Measurements from ENCODE around the gene NUDT5.
"Not testable (repeated sequence)": the region's sequence is repeated elsewhere in the genome, so short reads cannot be mapped to it uniquely, and the experiment has no call there.

The NUDT5 gene

DNA sequence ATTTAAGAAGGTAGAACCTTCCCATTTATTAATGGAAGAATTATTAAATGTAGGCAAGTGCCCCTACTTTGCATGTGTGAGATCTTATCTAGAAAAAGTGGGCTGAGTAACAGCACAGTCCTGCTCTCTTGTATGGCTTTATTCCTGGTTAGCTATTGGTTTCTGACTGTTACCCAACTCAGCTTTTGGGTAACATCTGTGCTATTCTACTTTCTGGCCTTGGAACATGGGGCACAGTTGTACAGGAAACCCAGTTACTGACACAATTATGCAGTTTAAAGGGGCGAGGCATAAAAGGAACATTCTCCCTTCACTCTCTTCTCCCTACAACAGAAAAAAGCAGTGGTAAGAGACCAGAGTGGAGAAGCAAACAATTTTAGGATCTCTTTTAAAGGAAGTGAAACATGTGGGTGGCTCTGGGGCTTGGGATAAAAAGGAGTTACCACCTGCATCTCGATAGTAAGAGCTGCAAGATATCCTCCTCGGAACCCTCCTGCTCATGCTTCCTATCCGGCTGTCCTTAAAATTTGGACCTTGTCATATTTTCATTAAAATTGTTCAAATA is 16.0 kb downstream of the NUDT5 start:
- intact Hi-C loops (cut with DNase I): no loop called here
- no peak for DNase-seq

DNA sequence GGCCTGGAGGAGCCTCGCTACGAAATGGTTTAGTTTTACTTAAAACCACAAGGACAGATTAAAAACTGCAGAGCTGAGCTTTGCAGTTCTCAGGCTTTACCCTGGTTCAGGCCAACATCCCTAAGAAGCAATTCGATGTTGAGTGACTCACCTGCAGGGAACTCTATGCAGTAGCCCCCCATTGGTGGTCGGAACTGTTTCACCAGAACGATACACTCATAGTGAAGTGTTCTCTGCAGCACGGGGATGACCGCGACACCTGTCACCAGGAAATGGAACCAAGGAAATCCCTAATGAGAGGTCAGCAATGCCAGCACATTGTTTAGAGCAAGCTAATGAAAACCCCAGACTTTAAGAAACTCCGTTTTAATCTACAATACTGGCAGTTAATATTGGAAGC is 18.0 kb downstream of the NUDT5 start:
- no peak for DNase-seq
- intact Hi-C loops (cut with DNase I): no loop called here

DNA sequence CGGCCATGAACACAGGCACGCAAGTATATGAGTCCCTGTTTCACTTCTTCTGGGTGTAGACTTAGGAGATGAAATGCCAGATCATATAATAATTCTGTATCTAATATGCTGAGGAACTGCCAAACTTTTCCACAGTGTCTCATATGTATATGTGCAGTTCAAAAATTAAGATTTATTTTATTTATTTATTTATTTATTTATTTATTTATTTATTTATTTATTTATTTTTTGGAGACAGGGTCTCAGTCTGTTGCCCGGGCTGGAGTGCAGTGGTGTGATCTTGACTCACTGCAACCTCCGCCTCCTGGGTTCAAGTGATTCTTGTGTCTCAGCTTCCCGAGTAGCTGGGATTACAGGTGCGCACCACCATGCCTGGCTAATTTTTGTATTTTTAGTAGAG is 24.2 kb downstream of the NUDT5 start:
- intact Hi-C loops (cut with DNase I); DNase-seq: not testable (repeated sequence)

DNA sequence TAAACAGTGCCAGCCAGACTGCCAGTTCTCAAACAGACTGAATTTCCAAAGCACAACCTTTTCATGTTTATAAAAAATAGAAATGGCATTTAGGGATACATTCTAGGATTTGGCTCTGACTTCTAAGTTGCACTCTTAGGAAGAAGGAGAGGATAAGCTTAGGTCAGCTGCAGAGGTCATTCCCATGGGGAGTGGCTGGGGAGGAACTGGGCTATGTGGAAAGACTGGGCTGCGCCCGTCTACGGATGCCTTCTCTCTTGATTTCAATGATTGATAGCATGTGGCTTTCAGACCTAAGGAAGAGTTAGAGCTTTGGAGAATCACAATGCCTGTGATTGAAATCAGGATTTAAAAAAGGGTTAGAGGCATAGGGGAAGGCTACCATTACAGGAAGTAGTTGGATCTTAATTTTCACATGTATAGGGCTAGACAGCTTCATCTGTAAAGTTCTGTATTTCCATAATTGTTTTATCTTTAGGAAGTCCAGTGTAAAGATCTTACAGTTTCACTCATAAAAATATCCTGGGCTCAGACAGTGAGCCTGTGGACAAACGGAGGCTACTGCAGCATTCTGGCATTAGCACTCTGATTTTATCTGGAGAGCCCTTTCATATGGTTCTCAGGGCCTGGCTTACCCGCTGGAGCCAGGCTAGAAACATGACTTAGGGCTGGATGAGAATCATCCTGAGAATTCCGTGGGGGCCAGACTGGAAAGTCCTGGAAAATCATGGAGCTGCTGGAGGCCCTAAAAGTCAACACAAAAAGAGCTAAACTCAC is 29.5 kb downstream of the NUDT5 start:
- intact Hi-C loops (cut with DNase I): no loop called here
- DNase-seq: no peak

DNA sequence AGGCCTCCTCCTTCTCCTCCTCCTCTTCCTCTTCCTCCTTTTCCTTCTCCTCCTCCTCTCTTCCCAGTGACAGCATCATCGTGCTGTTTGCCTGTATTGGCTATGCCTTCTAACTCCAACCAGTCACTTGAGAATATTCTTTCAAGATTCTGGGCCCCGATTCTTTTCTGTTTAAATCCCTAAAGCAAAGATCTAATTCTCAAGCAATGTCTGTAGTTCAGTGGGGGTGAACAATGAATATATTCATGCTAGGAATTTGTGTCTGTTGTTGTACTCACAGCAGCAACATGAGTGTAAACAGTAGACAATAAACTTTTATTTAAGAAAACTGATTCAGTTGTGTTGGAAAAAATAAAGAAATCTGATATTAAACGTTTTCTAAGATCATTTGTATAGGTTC is 30.7 kb downstream of the NUDT5 start:
- intact Hi-C loops (cut with DNase I): no loop called here
- peak in 1 of 42 donors; percentile 18 for DNase-seq

DNA sequence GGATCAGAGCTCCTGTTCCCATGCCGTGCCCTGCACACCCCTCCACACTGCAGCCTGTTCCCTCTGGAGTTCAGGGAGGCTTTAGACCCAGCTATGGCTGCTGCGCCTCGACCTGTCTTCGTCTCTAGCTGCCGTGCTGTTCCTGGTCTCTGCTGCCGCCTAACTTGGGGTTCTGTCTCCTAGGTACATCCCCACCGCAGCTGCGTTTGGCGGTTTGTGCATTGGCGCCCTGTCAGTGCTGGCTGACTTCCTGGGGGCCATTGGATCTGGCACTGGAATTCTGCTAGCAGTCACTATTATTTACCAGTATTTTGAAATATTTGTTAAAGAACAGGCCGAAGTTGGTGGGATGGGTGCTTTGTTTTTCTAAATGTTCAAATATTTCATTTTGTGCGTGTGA is 31.6 kb downstream of the NUDT5 start:
- intact Hi-C loops (cut with DNase I): no loop called here

DNA sequence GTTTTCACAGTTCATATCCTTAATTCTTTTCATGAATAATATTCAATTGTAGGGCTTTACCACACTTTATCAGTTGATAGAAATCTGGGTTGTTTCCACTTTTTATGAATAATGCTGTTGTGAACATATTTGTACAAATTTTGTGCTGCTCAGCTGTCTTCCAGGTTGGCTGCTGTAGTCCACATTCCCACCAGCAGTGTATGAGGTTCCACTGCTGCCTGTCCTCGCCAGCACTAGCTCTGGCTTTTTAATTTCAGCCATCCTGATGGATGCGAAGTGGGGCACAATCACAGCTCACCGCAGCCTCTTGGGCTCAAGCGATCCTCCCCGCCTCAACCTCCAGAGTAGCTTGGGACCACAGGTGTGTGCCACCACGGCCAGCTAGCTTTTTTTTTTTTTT is 32.8 kb downstream of the NUDT5 start:
- intact Hi-C loops (cut with DNase I): no loop called here
- DNase-seq: no peak

More for the DNA sequence above, 31.6 kb downstream of the NUDT5 start:
- DNase-seq: no peak

DNA sequence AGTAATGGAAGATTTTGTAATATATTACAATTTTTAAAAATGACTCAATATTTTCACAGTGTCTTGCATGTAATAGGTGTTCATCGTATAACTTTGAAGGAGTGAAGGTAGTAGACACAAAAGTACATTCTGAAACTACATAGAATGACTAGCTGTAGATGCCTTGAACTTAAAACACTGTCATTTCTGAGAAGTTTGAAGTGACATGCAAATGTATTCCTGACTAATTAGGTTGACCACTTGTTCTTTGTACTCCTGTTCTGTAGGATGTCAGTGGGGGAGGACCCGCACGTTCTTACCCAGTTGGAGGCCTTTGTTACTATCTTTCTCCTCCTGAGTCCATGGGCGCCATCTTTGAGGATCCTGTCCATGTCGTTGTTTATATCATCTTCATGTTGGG is 35.0 kb downstream of the NUDT5 start:
- DNase-seq: no peak
- intact Hi-C loops (cut with DNase I): no loop called here

DNA sequence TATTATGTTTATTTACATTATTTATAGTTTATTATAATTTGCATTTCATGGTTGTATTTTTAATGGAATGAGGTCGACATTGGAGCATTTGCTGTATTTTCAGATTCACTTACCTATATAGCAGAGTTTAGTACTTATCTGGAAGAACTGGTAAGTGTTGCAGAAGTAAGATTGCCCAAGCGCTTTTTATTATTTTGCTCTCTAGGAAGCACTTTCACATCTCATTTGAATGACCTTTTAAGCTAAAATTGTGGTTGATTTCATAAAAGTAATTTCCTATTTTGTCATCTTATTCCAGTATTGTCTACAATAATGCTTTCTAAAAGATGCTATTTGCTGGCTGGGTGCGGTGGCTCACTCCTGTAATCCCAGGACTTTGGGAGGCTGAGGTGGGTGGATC is 37.6 kb downstream of the NUDT5 start:
- DNase-seq: no peak
- intact Hi-C loops (cut with DNase I): no loop called here

DNA sequence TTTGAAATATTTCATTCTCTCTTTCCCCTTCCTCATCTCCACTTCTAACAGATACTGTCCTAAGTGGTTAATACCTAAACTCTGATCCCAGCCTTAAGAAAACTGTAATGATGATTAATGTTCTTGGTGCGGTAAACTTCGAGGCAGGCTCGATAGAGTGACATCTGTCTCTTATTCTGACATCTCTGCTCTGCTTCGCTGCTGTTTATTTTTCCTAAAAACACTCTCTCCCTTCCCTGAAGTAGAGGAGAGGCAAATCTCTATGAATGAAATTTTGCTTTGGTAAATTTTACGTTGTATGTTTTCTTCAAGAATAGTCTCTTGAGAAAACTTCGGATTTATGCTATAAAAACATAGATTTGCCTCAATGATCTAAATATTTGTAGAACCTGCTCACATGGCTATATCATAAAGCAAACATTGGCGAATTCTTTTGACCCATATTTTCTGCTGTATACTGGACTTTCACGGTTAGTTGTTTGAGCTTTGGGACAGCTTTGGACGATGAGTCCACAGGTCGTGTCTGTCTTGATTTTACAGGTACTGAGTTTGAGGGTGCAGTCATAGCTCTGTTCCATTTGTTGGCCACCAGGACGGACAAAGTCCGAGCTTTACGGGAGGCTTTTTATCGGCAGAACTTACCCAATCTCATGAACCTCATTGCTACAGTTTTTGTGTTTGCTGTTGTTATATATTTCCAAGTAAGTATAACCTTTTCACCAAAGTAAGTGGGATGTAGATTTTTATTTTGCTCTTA is 39.1 kb downstream of the NUDT5 start:
- DNase-seq: no peak
- intact Hi-C loops (cut with DNase I): no loop called here

DNA sequence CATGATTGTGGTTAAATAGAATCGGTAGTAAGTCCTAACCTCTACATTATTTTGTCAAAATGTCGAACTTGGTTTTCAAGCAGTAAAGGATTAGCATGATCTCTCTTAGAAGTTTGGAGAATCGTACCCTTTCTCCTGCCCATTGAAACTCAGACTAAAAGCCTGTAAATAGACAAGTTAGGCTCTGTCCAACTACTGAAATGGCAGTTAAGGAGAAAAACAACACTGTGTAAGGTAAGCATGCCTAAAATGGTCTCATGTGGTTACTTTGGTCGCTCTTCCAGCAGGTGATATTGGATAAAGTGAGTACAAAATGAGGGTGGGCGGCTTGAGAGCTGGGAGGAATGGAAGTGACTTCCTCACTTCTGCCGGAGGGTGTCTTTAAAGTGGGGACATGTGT is 41.2 kb downstream of the NUDT5 start:
- intact Hi-C loops (cut with DNase I): no loop called here
- DNase-seq: no peak

DNA sequence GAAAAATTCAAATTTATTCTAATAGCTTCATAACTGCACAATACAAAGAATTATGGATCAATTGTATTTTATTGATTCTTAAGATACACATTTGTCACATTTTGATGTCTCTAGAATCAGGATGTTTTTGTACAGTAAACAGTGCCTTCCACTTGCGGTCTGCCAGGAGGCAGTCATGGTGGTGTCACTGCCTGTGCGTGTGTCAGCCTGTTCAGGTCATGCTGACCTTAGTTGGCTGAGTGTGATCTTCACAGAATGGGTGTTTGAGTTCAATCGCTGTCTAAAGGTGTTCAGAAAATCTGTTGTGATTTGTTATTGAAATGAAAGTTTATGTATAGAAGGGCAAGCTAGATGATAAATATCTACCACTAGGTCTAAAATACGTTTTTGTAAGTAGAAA is 45.5 kb downstream of the NUDT5 start:
- intact Hi-C loops (cut with DNase I): no loop called here
- no peak for DNase-seq

DNA sequence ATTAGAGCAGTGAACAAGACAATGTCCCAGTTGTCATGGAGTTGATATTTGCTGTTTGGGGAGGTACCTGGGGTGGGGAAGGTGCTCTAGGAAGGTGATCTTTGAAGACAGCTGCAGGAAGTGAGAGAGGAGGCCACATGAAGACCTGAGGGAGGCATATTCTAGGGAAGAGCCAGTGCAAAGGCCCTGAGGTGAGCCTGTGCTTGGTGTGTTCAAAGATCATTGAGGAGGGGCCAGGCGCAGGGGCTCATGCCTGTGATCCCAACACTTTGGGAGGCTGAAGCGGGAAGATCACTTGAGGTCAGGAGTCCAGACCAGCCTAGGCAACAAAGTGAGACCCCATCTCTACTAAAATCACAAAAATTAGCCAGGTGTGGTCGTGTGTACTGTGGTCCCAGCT is 51.2 kb downstream of the NUDT5 start:
- intact Hi-C loops (cut with DNase I): no loop called here
- DNase-seq: no peak

DNA sequence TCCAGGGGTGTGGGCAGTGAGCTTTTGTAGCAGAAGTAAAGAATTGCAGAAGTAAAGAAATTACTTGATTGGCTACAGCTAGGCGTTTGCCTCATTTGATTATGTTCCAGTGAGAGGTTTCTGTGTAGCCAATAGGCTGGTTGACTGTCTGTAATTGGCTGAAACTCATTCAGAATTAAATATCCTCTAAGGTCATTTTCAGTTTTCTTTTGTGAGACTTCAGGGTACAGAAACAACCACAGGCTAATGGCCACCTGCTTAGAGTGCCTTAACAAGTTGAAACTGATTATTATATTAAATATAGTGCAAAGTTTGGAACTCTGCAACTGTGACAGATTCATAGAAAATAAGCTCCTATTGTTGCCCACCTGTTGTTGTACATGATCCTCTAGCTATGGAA is 55.7 kb downstream of the NUDT5 start:
- intact Hi-C loops (cut with DNase I): no loop called here

DNA sequence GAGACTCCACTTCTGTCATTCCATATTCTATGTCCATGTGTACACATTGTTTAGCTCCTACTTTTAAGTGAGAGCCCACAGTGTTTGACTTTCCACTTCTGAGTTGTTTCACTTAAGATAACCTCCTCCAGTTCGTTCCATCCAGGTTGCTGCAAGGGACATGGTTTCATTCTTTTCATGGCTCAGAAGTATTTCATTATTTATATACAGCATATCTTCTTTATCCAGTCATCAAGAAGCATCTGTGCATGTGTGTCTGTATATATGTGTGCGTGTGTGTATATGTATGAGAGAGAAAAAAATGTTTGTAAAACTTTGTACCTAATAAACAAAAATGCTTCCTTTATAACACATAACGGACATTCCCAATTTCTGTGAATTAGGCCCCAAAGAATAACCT is 60.1 kb downstream of the NUDT5 start:
- intact Hi-C loops (cut with DNase I): no loop called here
- no peak for DNase-seq

More for the DNA sequence above, 55.7 kb downstream of the NUDT5 start:
- DNase-seq: no peak

DNA sequence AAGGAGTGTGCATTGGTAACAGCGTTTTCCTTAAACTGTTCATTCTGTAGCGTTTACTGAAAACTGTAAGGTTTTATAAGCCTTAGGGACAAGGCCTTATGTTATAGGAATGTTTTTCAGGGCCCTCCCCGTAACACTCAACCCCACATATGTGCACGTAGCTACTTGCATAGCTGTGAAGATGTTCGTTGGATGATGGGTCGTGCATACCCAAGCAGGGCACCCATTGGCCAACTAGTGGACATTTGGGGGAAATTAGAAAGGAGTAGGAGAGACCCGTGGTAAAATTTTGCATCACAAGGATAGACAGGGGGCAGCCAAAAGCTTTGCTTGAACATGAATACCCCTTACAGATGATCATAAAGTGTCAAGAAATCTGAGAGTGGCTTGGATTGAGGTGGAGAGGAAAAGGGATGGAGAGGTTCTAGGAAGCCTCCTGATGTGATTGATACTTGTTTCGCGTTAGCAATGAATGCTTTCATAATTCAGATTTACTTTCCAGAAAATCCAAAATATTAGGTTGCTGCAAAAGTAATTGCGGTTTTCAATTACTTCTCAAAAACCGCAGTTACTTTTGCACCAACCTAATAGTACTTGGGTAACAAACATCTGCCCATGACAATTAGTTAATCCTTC is 65.3 kb downstream of the NUDT5 start:
- intact Hi-C loops (cut with DNase I): no loop called here
- DNase-seq: peak in 30 of 42 donors; percentile 8 to 59 (median 31)

DNA sequence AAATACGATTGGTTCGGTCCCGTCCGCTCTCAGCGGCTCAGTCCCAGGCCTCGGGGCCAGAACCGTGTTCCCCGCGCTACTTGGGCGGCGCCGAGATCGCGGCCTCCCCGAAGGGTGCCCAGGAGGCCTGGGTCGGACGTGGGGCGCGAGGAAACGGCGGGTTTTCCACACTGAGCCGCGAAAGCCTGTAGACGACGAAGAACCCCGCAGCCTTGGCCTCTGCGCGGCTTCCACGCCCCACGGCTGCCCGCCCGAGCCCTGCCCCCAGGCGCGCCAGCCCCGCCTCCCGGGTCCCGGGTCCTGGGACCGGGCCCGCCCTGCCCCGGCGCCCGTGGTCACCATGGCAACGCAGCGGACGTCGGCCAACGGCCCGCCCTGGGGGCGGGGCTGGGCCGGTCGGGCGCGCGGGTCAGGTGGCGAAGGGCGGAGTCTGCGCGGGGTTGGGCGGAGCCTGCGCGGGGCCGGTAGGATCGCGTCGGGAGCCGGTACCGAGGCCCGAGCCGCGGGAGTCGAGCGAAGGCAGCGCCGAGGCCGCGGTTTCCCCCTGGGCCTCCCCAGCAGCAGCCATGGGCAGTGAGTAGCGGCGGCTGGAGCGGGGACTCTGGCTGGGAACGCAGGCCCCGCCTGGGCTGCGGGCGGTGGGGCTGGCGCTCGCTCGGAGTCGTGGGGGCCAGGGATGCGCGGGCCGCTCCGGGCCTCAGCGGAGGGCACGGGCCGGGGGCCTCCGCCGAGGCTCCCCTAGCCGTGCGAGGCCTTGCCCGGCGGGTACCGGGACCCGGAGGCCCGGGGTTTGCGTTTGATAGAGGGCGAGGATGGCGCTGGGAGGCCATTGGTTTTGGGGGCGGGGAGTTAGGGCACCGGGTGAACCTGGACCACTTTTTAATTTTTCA is 66.2 kb downstream of the NUDT5 start, which contains the start of gene SEC61A2:
SEC61A2 (plus strand) TSS at position 456 of the 890 bp plus-strand sequence; CDS start at position 567, 111 bp downstream.
- DNase-seq: peak; percentile 83 to 100 (median 97)
- intact Hi-C loops (cut with DNase I): loop anchor here (10.0 kb wide), 1 partner anchor 65 kb away; the partner anchor contains the start of genes CDC123 and NUDT5

DNA sequence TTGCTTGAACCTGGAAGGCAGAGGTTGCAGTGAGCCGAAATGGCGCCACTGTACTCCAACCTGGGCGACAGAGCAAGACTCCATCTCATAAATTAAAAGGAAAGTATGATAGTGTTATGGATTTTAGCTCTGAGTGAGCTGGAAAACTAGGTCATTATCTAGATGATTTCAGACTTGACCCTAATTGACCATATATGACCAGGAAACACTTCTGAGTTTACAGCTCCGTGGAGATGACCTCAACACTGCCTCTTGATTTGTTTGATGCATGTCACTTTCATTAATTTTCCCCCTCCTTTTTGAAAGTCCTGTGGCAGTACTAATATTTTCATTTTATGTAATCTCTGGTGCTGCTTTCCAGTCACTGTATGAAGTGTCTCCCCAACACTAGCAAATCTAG is 74.0 kb downstream of the NUDT5 start:
- no peak for DNase-seq
- intact Hi-C loops (cut with DNase I): loop anchor here (10.0 kb wide), 1 partner anchor 73 kb away; the partner anchor contains the start of genes CDC123 and NUDT5
